Measurements from ENCODE around the gene RBM18. TPM values are rescaled to one million over a fixed set of nuclear protein-coding genes. Genes with fewer than 3 reads are reported as not detected.

Gene RBM18
- total and polyA plus RNA-seq, 2 experiments from 2014 or later, result 9.3 to 25.5 TPM

GRCh38 chr9:122220673-122221182, 43.9 kb downstream of the RBM18 start:
- H3K27ac Mint-ChIP-seq, result no peak overlapping the region
- TF ChIP-seq ETS1 (IDR thresholded peaks at IDR 0.05) (no peak), EZH2 (IDR thresholded peaks at IDR 0.05; ENCODE audit: low read depth, unreplicated experiment) (peak; percentile 81)
- H3K4me1 Mint-ChIP-seq, result peaks cover 53% of the 10 kb centered on the region
- peaks cover 13% of the 10 kb centered on the region for H3F3A ChIP-seq (replicated peaks; ENCODE audit: low read depth)
- H3K9me2 ChIP-seq (ENCODE audit: insufficient read depth), result peaks cover 3% of the 10 kb centered on the region; the same call in 1 of the 2 replicates
- H3K4me3 Mint-ChIP-seq, result peak overlapping the region; percentile 71
- H3K27me3 ChIP-seq (ENCODE audit: insufficient read depth), result peaks cover 100% of the 10 kb centered on the region
- H3K36me3 ChIP-seq (ENCODE audit: insufficient read depth), result no peaks in the 10 kb centered on the region
- H4K20me1 ChIP-seq (replicated peaks; ENCODE audit: insufficient read depth), result peaks cover 10% of the 10 kb centered on the region; the same call in 1 of the 2 replicates
- no peak overlapping the region for H3K27ac ChIP-seq (ENCODE audit: low read depth)
- DNase-seq (ENCODE audit: low spot score) (no peak), ATAC-seq (no peak)
- peaks cover 11% of the 10 kb centered on the region for H3K9me3 Mint-ChIP-seq
- no peaks in the 10 kb centered on the region; the same call in 2 of the 3 replicates for H3K36me3 Mint-ChIP-seq (ENCODE audit: low read depth)
- H3K79me2 ChIP-seq (replicated peaks; ENCODE audit: insufficient read depth), result no peaks in the 10 kb centered on the region
- H3K4me3 ChIP-seq, result peak overlapping the region; percentile 63
- peaks cover 41% of the 10 kb centered on the region for H3K4me1 ChIP-seq (ENCODE audit: insufficient read depth)
- H3K27me3 Mint-ChIP-seq (ENCODE audit: insufficient read depth, low read depth, poor library complexity), result peaks cover 100% of the 10 kb centered on the region
- H3K4me2 ChIP-seq, result peak overlapping the region; percentile 85
- peak overlapping the region; percentile 97 for H2AFZ ChIP-seq

GRCh38 chr9:122219856-122220672, 44.6 kb downstream of the RBM18 start:
- H3K27me3 ChIP-seq (ENCODE audit: insufficient read depth), result peaks cover 100% of the 10 kb centered on the region
- H3K4me1 Mint-ChIP-seq, result peaks cover 49% of the 10 kb centered on the region
- no peak for DNase-seq (ENCODE audit: low spot score)
- no peak for TF ChIP-seq CTCF (conservative IDR thresholded peaks at IDR 0.05; ENCODE audit: low read depth in 2 of 2)
- TF ChIP-seq NANOG (IDR thresholded peaks at IDR 0.05; ENCODE audit: borderline replicate concordance), result no peak
- no peak for TF ChIP-seq POLR2AphosphoS5 (IDR thresholded peaks at IDR 0.05; ENCODE audit: low read depth)
- no peak for TF ChIP-seq STAT1 (IDR thresholded peaks at IDR 0.05; ENCODE audit: unreplicated experiment)
- TF ChIP-seq EZH2phosphoT487 (IDR thresholded peaks at IDR 0.05; ENCODE audit: unreplicated experiment), result peak; percentile 96
- TF ChIP-seq CREB1 (CRISPR knock-in tag; IDR thresholded peaks at IDR 0.05; ENCODE audit: low read depth), result no peak
- TF ChIP-seq ZNF462 (CRISPR knock-in tag; IDR thresholded peaks at IDR 0.05), result no peak
- TF ChIP-seq JUNB (IDR thresholded peaks at IDR 0.05; ENCODE audit: unreplicated experiment), result no peak
- TF ChIP-seq EZH2 (IDR thresholded peaks at IDR 0.05; ENCODE audit: low read depth, unreplicated experiment), result peak; percentile 92

More at GRCh38 chr9:122219856-122220672, 44.6 kb downstream of the RBM18 start:
- Mint-ChIP-seq H3K4me3 (peak overlapping the region; percentile 71), H3K27ac (no peak overlapping the region), H3K36me3 (ENCODE audit: low read depth) (no peaks in the 10 kb centered on the region; the same call in 2 of the 3 replicates), H3K27me3 (ENCODE audit: insufficient read depth, low read depth, poor library complexity) (peaks cover 100% of the 10 kb centered on the region), H3K9me3 (peaks cover 11% of the 10 kb centered on the region)
- peaks cover 15% of the 10 kb centered on the region for H3F3A ChIP-seq (replicated peaks; ENCODE audit: low read depth)
- H2AFZ ChIP-seq, result peak overlapping the region; percentile 97
- ATAC-seq, result peak; percentile 4
- H3K4me3 ChIP-seq, result peak overlapping the region; percentile 63
- H3K36me3 ChIP-seq (ENCODE audit: insufficient read depth), result no peaks in the 10 kb centered on the region
- peaks cover 3% of the 10 kb centered on the region; the same call in 1 of the 2 replicates for H3K9me2 ChIP-seq (ENCODE audit: insufficient read depth)
- peaks cover 41% of the 10 kb centered on the region for H3K4me1 ChIP-seq (ENCODE audit: insufficient read depth)
- H4K20me1 ChIP-seq (replicated peaks; ENCODE audit: insufficient read depth), result peaks cover 10% of the 10 kb centered on the region; the same call in 1 of the 2 replicates
- H3K27ac ChIP-seq (ENCODE audit: low read depth), result no peak overlapping the region
- no peaks in the 10 kb centered on the region for H3K79me2 ChIP-seq (replicated peaks; ENCODE audit: insufficient read depth)
- H3K4me2 ChIP-seq, result peak overlapping the region; percentile 85

Measured in GM23338 (cell line).